AG09319 (cell line): Measurements from ENCODE around the gene ELP4.
"Not testable (repeated sequence)": the region's sequence is repeated elsewhere in the genome, so short reads cannot be mapped to it uniquely, and the experiment has no call there.

ENCODE experiments used
- DNase-seq: peaks from one replicate; pipeline ENCODE4 v3.0.0-alpha.2; 2010; ENCODE audit warnings: low read depth; ENCODE audit errors: extremely low read depth
- CTCF ChIP-seq: IDR thresholded peaks from 2 replicates; pipeline ENCODE4 v1.5.1; 2011; ENCODE audit warnings: low read depth, mild to moderate bottlenecking, inconsistent platforms, low read length, moderate library complexity

The ELP4 gene

GRCh38 chr11:31725176-31725575, 215.6 kb downstream of the ELP4 start:
- DNase-seq = no peak
- no peak for TF ChIP-seq CTCF

- TF ChIP-seq CTCF = no peak
- no peak for DNase-seq
Measured at GRCh38 chr11:31728432-31728831, 218.9 kb downstream of the ELP4 start.

- DNase-seq = no peak
- TF ChIP-seq CTCF = no peak
Measured at GRCh38 chr11:31740131-31740530, 230.6 kb downstream of the ELP4 start.

- DNase-seq = not testable (repeated sequence)
Measured at GRCh38 chr11:31740731-31741368, 231.3 kb downstream of the ELP4 start.

- TF ChIP-seq CTCF = no peak
- DNase-seq = no peak
Measured at GRCh38 chr11:31747581-31747980, 238.0 kb downstream of the ELP4 start.

GRCh38 chr11:31757260-31757835, 247.8 kb downstream of the ELP4 start:
- no peak for TF ChIP-seq CTCF
- DNase-seq = no peak

- TF ChIP-seq CTCF = no peak
- DNase-seq = no peak
Measured at GRCh38 chr11:31761636-31762035, 252.1 kb downstream of the ELP4 start.

GRCh38 chr11:31763296-31763695, 253.7 kb downstream of the ELP4 start:
- no peak for DNase-seq
- no peak for TF ChIP-seq CTCF
